ENCODE results near the gene BANK1.

The BANK1 gene, protein sequence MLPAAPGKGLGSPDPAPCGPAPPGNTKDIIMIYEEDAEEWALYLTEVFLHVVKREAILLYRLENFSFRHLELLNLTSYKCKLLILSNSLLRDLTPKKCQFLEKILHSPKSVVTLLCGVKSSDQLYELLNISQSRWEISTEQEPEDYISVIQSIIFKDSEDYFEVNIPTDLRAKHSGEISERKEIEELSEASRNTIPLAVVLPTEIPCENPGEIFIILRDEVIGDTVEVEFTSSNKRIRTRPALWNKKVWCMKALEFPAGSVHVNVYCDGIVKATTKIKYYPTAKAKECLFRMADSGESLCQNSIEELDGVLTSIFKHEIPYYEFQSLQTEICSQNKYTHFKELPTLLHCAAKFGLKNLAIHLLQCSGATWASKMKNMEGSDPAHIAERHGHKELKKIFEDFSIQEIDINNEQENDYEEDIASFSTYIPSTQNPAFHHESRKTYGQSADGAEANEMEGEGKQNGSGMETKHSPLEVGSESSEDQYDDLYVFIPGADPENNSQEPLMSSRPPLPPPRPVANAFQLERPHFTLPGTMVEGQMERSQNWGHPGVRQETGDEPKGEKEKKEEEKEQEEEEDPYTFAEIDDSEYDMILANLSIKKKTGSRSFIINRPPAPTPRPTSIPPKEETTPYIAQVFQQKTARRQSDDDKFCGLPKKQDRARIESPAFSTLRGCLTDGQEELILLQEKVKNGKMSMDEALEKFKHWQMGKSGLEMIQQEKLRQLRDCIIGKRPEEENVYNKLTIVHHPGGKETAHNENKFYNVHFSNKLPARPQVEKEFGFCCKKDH

DNA sequence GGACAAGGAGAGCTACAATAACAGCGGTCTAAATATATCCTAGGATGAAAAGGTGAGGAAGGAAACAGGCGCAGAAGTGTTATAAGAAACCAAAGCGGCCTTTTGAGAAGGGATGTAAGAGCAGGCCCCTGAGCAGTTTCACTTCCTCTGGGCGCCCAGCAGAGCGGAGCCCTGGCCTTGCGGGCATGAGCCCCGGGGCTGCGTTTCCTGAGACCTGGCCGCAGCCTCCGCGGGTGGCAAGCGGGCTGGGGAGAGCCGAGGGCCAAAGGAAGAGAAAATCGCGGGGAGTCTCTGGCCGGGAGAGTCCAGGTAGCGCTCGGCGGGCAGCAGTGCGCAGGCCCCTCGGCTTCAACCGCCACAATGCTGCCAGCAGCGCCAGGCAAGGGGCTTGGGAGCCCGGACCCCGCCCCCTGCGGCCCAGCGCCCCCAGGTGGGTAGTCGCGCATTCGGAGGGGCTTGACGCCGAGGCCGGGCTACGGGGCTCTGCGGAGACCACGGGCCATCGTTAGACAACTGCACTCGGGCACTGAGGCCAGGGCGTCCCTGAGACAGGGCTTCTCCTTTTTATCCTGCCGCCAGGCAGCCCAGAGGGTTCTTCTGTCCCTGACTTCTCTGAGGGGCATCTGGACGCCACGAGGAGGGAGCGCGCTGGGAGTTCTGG lies at the start of gene BANK1:
TSS of gene BANK1 (plus strand) at position 210 of the 661 bp plus-strand sequence. CDS start at position 361, 151 bp downstream.
- H3K27ac ChIP-seq = peak within 1 kb of the TSS; percentile 28; the same call in 1 of the 2 replicates

GRCh38 chr4:101753721-101754120 lies 36.8 kb upstream of the BANK1 start:
- CTCF ChIA-PET = no interaction called here
- DNase-seq (ENCODE audit: low spot score) = no peak
- TF ChIP-seq CTCF (conservative IDR thresholded peaks at IDR 0.05; ENCODE audit: low read depth) = no peak
- POLR2A ChIA-PET (ENCODE audit: low non-redundant PET) = no interaction called here
- H3K27ac ChIP-seq = no peak overlapping the region

More for the DNA sequence above, at the start of gene BANK1:
- POLR2A ChIA-PET (ENCODE audit: low non-redundant PET) = no interaction called here
- TF ChIP-seq CTCF (conservative IDR thresholded peaks at IDR 0.05; ENCODE audit: low read depth) = 0 out of 2 replicates have a peak, but pooled peaks have one; percentile 26
- CTCF ChIA-PET = no interaction called here
- peak; percentile 26 for DNase-seq (ENCODE audit: low spot score)

DNA sequence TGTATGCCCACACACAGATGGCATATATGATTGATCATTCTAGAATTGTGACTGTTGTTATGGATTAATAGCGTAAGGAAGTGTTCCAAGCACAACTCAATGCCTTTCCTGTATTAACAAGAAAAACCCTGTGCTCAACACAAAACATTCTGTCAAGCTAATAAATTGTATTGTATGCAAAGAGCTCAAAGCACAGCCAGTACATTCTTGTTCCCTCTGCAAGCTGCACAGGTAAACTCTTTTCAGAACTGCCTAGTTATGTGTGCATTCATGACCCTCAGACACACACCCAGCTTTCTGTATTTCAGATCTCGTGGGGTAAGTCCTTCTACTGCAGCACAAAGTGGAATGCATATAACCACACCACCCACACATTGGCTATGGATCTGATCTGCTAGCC lies 34.3 kb upstream of the BANK1 start:
- DNase-seq (ENCODE audit: low spot score) = no peak
- no peak overlapping the region for H3K27ac ChIP-seq
- ChIA-PET CTCF (no interaction called here), POLR2A (ENCODE audit: low non-redundant PET) (no interaction called here)
- TF ChIP-seq CTCF (conservative IDR thresholded peaks at IDR 0.05; ENCODE audit: low read depth) = no peak

- no peak overlapping the region for H3K27ac ChIP-seq
- CTCF ChIA-PET = no interaction called here
- POLR2A ChIA-PET (ENCODE audit: low non-redundant PET) = no interaction called here
- no peak for TF ChIP-seq CTCF (conservative IDR thresholded peaks at IDR 0.05; ENCODE audit: low read depth)
- no peak for DNase-seq (ENCODE audit: low spot score)
These were observed 29.1 kb upstream of the BANK1 start for GRCh38 chr4:101761405-101761804.

DNA sequence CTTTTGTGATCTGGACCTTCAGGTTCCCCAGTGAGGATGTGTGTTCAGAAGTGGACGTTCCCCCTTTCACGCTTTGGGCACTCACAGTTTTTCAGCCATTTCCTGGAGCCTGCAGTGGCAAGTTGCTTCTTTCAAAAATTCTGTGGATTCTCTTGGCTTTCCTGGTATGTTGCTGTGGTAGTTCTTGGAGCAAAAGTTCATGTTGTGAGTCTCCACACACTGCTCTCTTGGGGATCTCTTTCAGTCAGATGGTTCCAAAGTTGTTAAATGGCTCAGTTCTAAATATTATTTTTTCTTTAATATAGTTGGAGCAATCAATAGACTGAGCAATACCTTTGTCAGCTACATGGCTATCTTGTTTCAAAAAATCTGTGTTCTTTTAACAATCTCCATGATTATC lies 28.5 kb upstream of the BANK1 start:
- DNase-seq (ENCODE audit: low spot score) = no peak
- ChIA-PET CTCF (no interaction called here), POLR2A (ENCODE audit: low non-redundant PET) (no interaction called here)
- H3K27ac ChIP-seq = no peak overlapping the region
- TF ChIP-seq CTCF (conservative IDR thresholded peaks at IDR 0.05; ENCODE audit: low read depth) = no peak

GRCh38 chr4:101762534-101762933 lies 28.0 kb upstream of the BANK1 start:
- H3K27ac ChIP-seq = no peak overlapping the region
- ChIA-PET CTCF (interaction anchor here (0.8 kb wide), 1 partner anchor 500 kb away, joined by 3 read pairs; no protein-coding TSS in a partner anchor), POLR2A (ENCODE audit: low non-redundant PET) (no interaction called here)
- no peak for TF ChIP-seq CTCF (conservative IDR thresholded peaks at IDR 0.05; ENCODE audit: low read depth)
- DNase-seq (ENCODE audit: low spot score) = no peak
